Panc1 (cell line): ENCODE measurements around the gene ZNF85. TPM values are rescaled to one million over a fixed set of nuclear protein-coding genes. Genes with fewer than 3 reads are reported as not detected.
"Not testable (repeated sequence)": the region's sequence is repeated elsewhere in the genome, so short reads cannot be mapped to it uniquely, and the experiment has no call there.

Experiments
- ATAC-seq: fragments of 200-7000 bp; cut with Tn5 transposase; 2 replicates; pipeline ENCODE4 v1.9.1; 2020; ENCODE audit warnings: mild to moderate bottlenecking, moderate library complexity
- BruUV-seq: library from RNA; stranded (reverse); fragments of 400-500 nt; replicated peaks from 2 replicates; lab custom pipeline; 2021; lab: Mats Ljungman, UMichigan
- CTCF ChIA-PET: fragments of 300-600 bp; sonication (Branson Sonifier 250); formaldehyde crosslinking; loops from one replicate; lab custom pipeline; 2022; ENCODE audit warnings: antibody characterized with exemption; lab: Charles Lee
- POLR2A ChIA-PET: fragments of 300-600 bp; sonication (Branson Sonifier 250); formaldehyde crosslinking; loops from one replicate; lab custom pipeline; 2022; ENCODE audit warnings: antibody characterized with exemption; lab: Charles Lee
- DNase-seq: peaks from one replicate; pipeline ENCODE4 v3.0.0-alpha.2; 2010; ENCODE audit warnings: low read depth, low spot score
- H3K27ac ChIP-seq: 2 replicates; pipeline ENCODE4 v1.5.1; 2011; ENCODE audit warnings: mild to moderate bottlenecking, low read length, inconsistent platforms
- H3K27me3 ChIP-seq: fragments of 200-500 bp; sonication (Bioruptor generic); 2 replicates; pipeline ENCODE4 v1.6.0; 2014; ENCODE audit warnings: low read length, inconsistent platforms; ENCODE audit not compliant: control insufficient read depth, insufficient read depth
- H3K36me3 ChIP-seq: fragments of 200-500 bp; sonication (Bioruptor generic); 2 replicates; pipeline ENCODE4 v1.5.1; 2014; ENCODE audit warnings: inconsistent platforms, mild to moderate bottlenecking, low read length, moderate library complexity; ENCODE audit not compliant: control insufficient read depth, insufficient read depth
- H3K4me1 ChIP-seq: 2 replicates; pipeline ENCODE4 v1.5.1; 2011; ENCODE audit warnings: inconsistent platforms, mild to moderate bottlenecking, low read length, moderate library complexity; ENCODE audit not compliant: control insufficient read depth, insufficient read depth
- H3K4me3 ChIP-seq, 2 experiments: 2 replicates each; pipeline ENCODE4 v1.5.1; 2011 to 2012; ENCODE audit warnings: low read depth in 2 of 2, low read length in 2 of 2, mild to moderate bottlenecking in 2 of 2, inconsistent platforms in 1 of 2, moderate library complexity in 1 of 2
- H3K9me3 ChIP-seq: fragments of 200-500 bp; sonication (Bioruptor generic); 2 replicates; pipeline ENCODE4 v1.5.1; 2014; ENCODE audit warnings: low read depth, mild to moderate bottlenecking, inconsistent platforms, low read length, moderate library complexity; ENCODE audit not compliant: control insufficient read depth, insufficient read depth
- POLR2AphosphoS5 ChIP-seq: IDR thresholded peaks from 2 replicates; pipeline ENCODE4 v1.6.1; 2012; ENCODE audit warnings: mild to moderate bottlenecking, low read depth, low read length, moderate library complexity
- SIN3A ChIP-seq: IDR thresholded peaks from 2 replicates; pipeline ENCODE4 v1.6.1; 2012; ENCODE audit warnings: low read depth, mild to moderate bottlenecking, low read length, moderate library complexity, borderline replicate concordance; ENCODE audit not compliant: insufficient read depth
- TCF7L2 ChIP-seq: IDR thresholded peaks from 2 replicates; pipeline ENCODE4 v1.6.1; 2011; ENCODE audit warnings: mild to moderate bottlenecking, low read depth, low read length, inconsistent platforms
- in situ Hi-C: cut with HindIII; loops from 2 replicates; pipeline ENCODE4 v1.10.0; 2016; ENCODE audit warnings: low sequenced_read_pairs, low pct_unique_long_range_greater_than_20kb
- intact Hi-C: fragments of 100-400 bp; cut with micrococcal nuclease; formaldehyde crosslinking; loops from one replicate; pipeline ENCODE4 v1.10.0; 2022; ENCODE audit not compliant: unreplicated experiment
- total RNA-seq: library from RNA; stranded (reverse); gene quantifications from one replicate; pipeline ENCODE4 v1.2.1, GENCODE V29; 2021; ENCODE audit not compliant: unreplicated experiment
- TF ChIP-seq, protein P1 (sequence below), 2 experiments: IDR thresholded peaks; 2 replicates each; pipeline ENCODE4 v1.6.1; 2011 to 2012; ENCODE audit warnings: low read depth in 2 of 2, control low read depth in 1 of 2, low read length in 1 of 2, mild to moderate bottlenecking in 1 of 2, moderate library complexity in 1 of 2; ENCODE audit not compliant: insufficient read depth in 1 of 2
- TF ChIP-seq, protein P2 (sequence below): fragments of 450-650 bp; IDR thresholded peaks from 2 replicates; pipeline ENCODE4 v1.5.1; 2017; ENCODE audit warnings: mild to moderate bottlenecking

The ZNF85 gene
- total RNA-seq, 1 experiment from 2014 or later, result 7.4 TPM

GRCh38 chr19:20969498-20969897, 46.4 kb downstream of the ZNF85 start:
- ChIA-PET CTCF (no interaction called here), POLR2A (no interaction called here)
- Histone ChIP-seq H3K4me1 (no peaks in the 10 kb centered on the region), H3K27me3 (no peaks in the 10 kb centered on the region), H3K9me3 (no peaks in the 10 kb centered on the region), H3K4me3 (no peak overlapping the region), H3K36me3 (no peaks in the 10 kb centered on the region), H3K27ac (no peak overlapping the region)
- DNase-seq (no peak), ATAC-seq (no peak)
- in situ Hi-C loops, result no loop called here
- BruUV-seq, result no TSS peak
- intact Hi-C loops, result no loop called here
- TF ChIP-seq, protein P1, sequence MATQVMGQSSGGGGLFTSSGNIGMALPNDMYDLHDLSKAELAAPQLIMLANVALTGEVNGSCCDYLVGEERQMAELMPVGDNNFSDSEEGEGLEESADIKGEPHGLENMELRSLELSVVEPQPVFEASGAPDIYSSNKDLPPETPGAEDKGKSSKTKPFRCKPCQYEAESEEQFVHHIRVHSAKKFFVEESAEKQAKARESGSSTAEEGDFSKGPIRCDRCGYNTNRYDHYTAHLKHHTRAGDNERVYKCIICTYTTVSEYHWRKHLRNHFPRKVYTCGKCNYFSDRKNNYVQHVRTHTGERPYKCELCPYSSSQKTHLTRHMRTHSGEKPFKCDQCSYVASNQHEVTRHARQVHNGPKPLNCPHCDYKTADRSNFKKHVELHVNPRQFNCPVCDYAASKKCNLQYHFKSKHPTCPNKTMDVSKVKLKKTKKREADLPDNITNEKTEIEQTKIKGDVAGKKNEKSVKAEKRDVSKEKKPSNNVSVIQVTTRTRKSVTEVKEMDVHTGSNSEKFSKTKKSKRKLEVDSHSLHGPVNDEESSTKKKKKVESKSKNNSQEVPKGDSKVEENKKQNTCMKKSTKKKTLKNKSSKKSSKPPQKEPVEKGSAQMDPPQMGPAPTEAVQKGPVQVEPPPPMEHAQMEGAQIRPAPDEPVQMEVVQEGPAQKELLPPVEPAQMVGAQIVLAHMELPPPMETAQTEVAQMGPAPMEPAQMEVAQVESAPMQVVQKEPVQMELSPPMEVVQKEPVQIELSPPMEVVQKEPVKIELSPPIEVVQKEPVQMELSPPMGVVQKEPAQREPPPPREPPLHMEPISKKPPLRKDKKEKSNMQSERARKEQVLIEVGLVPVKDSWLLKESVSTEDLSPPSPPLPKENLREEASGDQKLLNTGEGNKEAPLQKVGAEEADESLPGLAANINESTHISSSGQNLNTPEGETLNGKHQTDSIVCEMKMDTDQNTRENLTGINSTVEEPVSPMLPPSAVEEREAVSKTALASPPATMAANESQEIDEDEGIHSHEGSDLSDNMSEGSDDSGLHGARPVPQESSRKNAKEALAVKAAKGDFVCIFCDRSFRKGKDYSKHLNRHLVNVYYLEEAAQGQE (IDR thresholded peaks at IDR 0.05; ENCODE audit: insufficient read depth in 1 of 2, low read depth in 2 of 2, low read length in 1 of 2), result no peak
- no peak for TF ChIP-seq POLR2AphosphoS5
- TF ChIP-seq, protein P2, sequence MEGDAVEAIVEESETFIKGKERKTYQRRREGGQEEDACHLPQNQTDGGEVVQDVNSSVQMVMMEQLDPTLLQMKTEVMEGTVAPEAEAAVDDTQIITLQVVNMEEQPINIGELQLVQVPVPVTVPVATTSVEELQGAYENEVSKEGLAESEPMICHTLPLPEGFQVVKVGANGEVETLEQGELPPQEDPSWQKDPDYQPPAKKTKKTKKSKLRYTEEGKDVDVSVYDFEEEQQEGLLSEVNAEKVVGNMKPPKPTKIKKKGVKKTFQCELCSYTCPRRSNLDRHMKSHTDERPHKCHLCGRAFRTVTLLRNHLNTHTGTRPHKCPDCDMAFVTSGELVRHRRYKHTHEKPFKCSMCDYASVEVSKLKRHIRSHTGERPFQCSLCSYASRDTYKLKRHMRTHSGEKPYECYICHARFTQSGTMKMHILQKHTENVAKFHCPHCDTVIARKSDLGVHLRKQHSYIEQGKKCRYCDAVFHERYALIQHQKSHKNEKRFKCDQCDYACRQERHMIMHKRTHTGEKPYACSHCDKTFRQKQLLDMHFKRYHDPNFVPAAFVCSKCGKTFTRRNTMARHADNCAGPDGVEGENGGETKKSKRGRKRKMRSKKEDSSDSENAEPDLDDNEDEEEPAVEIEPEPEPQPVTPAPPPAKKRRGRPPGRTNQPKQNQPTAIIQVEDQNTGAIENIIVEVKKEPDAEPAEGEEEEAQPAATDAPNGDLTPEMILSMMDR, result no peak
- no peak for TF ChIP-seq TCF7L2
- no peak for TF ChIP-seq SIN3A

DNA sequence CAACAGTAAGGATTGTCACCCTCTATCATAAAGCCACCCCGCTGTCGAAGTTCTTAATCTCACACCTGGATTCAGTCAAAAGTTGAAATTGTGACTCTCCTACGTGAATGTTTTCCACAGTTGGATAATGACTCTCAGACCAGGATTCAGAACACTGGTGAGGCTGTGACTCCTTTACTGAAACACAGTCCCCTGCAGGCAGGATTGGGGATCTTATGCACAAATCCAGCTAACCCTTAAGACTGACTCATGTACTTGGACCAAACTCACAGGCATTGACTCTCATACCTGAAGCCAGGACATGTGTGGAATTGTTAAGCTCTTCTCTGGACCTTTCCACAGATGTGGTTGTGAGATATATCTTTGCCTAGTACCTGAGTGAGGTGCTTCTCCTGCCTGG, 46.8 kb downstream of the ZNF85 start:
- Histone ChIP-seq H3K4me3 (no peak overlapping the region), H3K36me3 (no peaks in the 10 kb centered on the region), H3K4me1 (no peaks in the 10 kb centered on the region), H3K27me3 (no peaks in the 10 kb centered on the region), H3K9me3 (no peaks in the 10 kb centered on the region), H3K27ac (no peak overlapping the region)
- DNase-seq, result no peak
- BruUV-seq, result no TSS peak
- intact Hi-C loops, result no loop called here
- no peak for ATAC-seq
- in situ Hi-C loops, result no loop called here
- TF ChIP-seq POLR2AphosphoS5 (no peak), SIN3A (no peak), TCF7L2 (no peak)
- TF ChIP-seq, protein P2, result no peak
- TF ChIP-seq, protein P1 (IDR thresholded peaks at IDR 0.05; ENCODE audit: insufficient read depth in 1 of 2, low read depth in 2 of 2, low read length in 1 of 2), result no peak
- ChIA-PET CTCF (no interaction called here), POLR2A (no interaction called here)

GRCh38 chr19:20992788-20993187, 69.7 kb downstream of the ZNF85 start:
- ATAC-seq, H3K27ac ChIP-seq, intact Hi-C loops, POLR2A ChIA-PET, BruUV-seq, in situ Hi-C loops, H3K27me3 ChIP-seq, H3K9me3 ChIP-seq, DNase-seq, H3K4me1 ChIP-seq, H3K36me3 ChIP-seq, H3K4me3 ChIP-seq, CTCF ChIA-PET: not testable (repeated sequence)
